Mesothelial cell of epicardium (in vitro differentiated cells): ENCODE results near the gene SPACA6. TPM values are rescaled to one million over a fixed set of nuclear protein-coding genes. Genes with fewer than 3 reads are reported as not detected.

Source experiments
- DNase-seq, 2 experiments: peaks; one replicate each; pipeline ENCODE4 v3.0.0; 2021; ENCODE audit warnings: low spot score in 2 of 2; ENCODE audit not compliant: unreplicated experiment in 2 of 2
- H3K27ac Mint-ChIP-seq: 2 replicates; pipeline ENCODE4 v1.8.0; 2021; ENCODE audit warnings: mixed read lengths
- H3K27me3 Mint-ChIP-seq: 2 replicates; pipeline ENCODE4 v1.8.0; 2021; ENCODE audit warnings: low read depth, mixed read lengths
- H3K36me3 Mint-ChIP-seq: 2 replicates; pipeline ENCODE4 v1.8.0; 2021; ENCODE audit warnings: mixed read lengths
- H3K4me1 Mint-ChIP-seq: 2 replicates; pipeline ENCODE4 v1.8.0; 2021; ENCODE audit warnings: mixed read lengths
- H3K4me3 Mint-ChIP-seq: 2 replicates; pipeline ENCODE4 v1.8.0; 2021; ENCODE audit warnings: mild to moderate bottlenecking, moderate library complexity, mixed read lengths
- H3K9me3 Mint-ChIP-seq: 2 replicates; pipeline ENCODE4 v1.8.0; 2021; ENCODE audit warnings: mixed read lengths
- CTCF ChIP-seq: fragments of 200-600 bp; sonication (generic); IDR thresholded peaks from one replicate; pipeline ENCODE4 v1.5.0; 2021; ENCODE audit warnings: antibody characterized with exemption; ENCODE audit not compliant: unreplicated experiment
- total RNA-seq: library from RNA; stranded (reverse); gene quantifications from 3 replicates; pipeline ENCODE4 v1.2.1, GENCODE V29; 2021

Gene SPACA6
- total RNA-seq, 1 donor from 2014 or later, result 87.6 TPM

- DNase-seq, result no peak
Measured at GRCh38 chr19:51694318-51695085, 1.4 kb downstream of the SPACA6 start.

GRCh38 chr19:51695088-51695487, 2.0 kb downstream of the SPACA6 start:
- DNase-seq, result no peak
- H3K36me3 Mint-ChIP-seq, result peaks cover 53% of the 10 kb centered on the region
- H3K4me1 Mint-ChIP-seq, result peaks cover 36% of the 10 kb centered on the region

More at GRCh38 chr19:51694318-51695085, 1.4 kb downstream of the SPACA6 start:
- no peaks in the 10 kb centered on the region for H3K27me3 Mint-ChIP-seq
- H3K27ac Mint-ChIP-seq, result peak overlapping the region; percentile 50
- H3K36me3 Mint-ChIP-seq, result peaks cover 51% of the 10 kb centered on the region
- peak overlapping the region; percentile 58 for H3K4me3 Mint-ChIP-seq
- peaks cover 36% of the 10 kb centered on the region for H3K4me1 Mint-ChIP-seq
- TF ChIP-seq CTCF, result no peak
- no peaks in the 10 kb centered on the region for H3K9me3 Mint-ChIP-seq

GRCh38 chr19:51695702-51696315, 2.7 kb downstream of the SPACA6 start:
- Mint-ChIP-seq H3K36me3 (peaks cover 53% of the 10 kb centered on the region), H3K27me3 (no peaks in the 10 kb centered on the region), H3K9me3 (no peaks in the 10 kb centered on the region), H3K27ac (peak overlapping the region; percentile 12), H3K4me1 (peaks cover 38% of the 10 kb centered on the region), H3K4me3 (no peak overlapping the region)
- no peak for TF ChIP-seq CTCF
- DNase-seq, result no peak

More at GRCh38 chr19:51695088-51695487, 2.0 kb downstream of the SPACA6 start:
- H3K4me3 Mint-ChIP-seq, result no peak overlapping the region
- no peak overlapping the region for H3K27ac Mint-ChIP-seq
- no peaks in the 10 kb centered on the region for H3K27me3 Mint-ChIP-seq
- no peak for TF ChIP-seq CTCF
- no peaks in the 10 kb centered on the region for H3K9me3 Mint-ChIP-seq

GRCh38 chr19:51696606-51697005, 3.5 kb downstream of the SPACA6 start:
- Mint-ChIP-seq H3K9me3 (no peaks in the 10 kb centered on the region), H3K4me1 (peaks cover 38% of the 10 kb centered on the region), H3K4me3 (no peak overlapping the region), H3K27ac (no peak overlapping the region), H3K27me3 (no peaks in the 10 kb centered on the region), H3K36me3 (peaks cover 57% of the 10 kb centered on the region)
- DNase-seq, result no peak
- TF ChIP-seq CTCF, result no peak

GRCh38 chr19:51697169-51697776, 4.1 kb downstream of the SPACA6 start:
- H3K4me3 Mint-ChIP-seq, result no peak overlapping the region
- H3K4me1 Mint-ChIP-seq, result peaks cover 39% of the 10 kb centered on the region
- H3K27me3 Mint-ChIP-seq, result no peaks in the 10 kb centered on the region
- no peak for DNase-seq
- TF ChIP-seq CTCF, result no peak
- H3K27ac Mint-ChIP-seq, result peak overlapping the region; percentile 34
- peaks cover 61% of the 10 kb centered on the region for H3K36me3 Mint-ChIP-seq
- H3K9me3 Mint-ChIP-seq, result no peaks in the 10 kb centered on the region
